Omental fat pad (tissue), 4 donors: ENCODE results near the gene ZNF438. TPM values are rescaled to one million over a fixed set of nuclear protein-coding genes. Genes with fewer than 3 reads are reported as not detected.
"Not testable (repeated sequence)": the region's sequence is repeated elsewhere in the genome, so short reads cannot be mapped to it uniquely, and the experiment has no call there.

Experiments
- ATAC-seq: fragments of 150-250 bp; one replicate; pipeline ENCODE4 v1.9.1; 2016; ENCODE audit warnings: mild to moderate bottlenecking, moderate library complexity; ENCODE audit not compliant: low FRiP score
- DNase-seq: peaks from one replicate; pipeline ENCODE4 v3.0.0-alpha.2; 2019; ENCODE audit warnings: low spot score
- CTCF ChIP-seq, 3 donors: fragments of 450-650 bp; IDR thresholded peaks; one replicate each; pipeline ENCODE4 v1.5.1; 2016 to 2017; ENCODE audit warnings: antibody characterized with exemption in 3 of 3, mild to moderate bottlenecking in 3 of 3, moderate library complexity in 2 of 3
- total RNA-seq, 4 donors: library from RNA; depleted of rRNA; stranded (reverse); fragments of >200 nt; gene quantifications; one replicate each; pipeline ENCODE4 v1.1.0, GENCODE V29; 2016

The ZNF438 gene
- total RNA-seq, 4 donors from 2014 or later = 8.9 to 22.9 (median 12.3) TPM

GRCh38 chr10:30800368-30800767, 231.3 kb downstream of the ZNF438 start:
- DNase-seq = no peak
- ATAC-seq = no peak
- TF ChIP-seq CTCF (IDR thresholded peaks at IDR 0.05) = no peak

GRCh38 chr10:30798646-30799185, 232.9 kb downstream of the ZNF438 start:
- ATAC-seq = no peak
- TF ChIP-seq CTCF (IDR thresholded peaks at IDR 0.05) = no peak
- DNase-seq = no peak

GRCh38 chr10:30795024-30795423, 236.6 kb downstream of the ZNF438 start:
- not testable (repeated sequence) for ATAC-seq, DNase-seq
